Sigmoid colon (tissue), 3 donors: ENCODE data around the gene PARP4.

Experiments
- POLR2A ChIP-seq, 2 donors: fragments of 450-650 bp; IDR thresholded peaks; one replicate each; pipeline ENCODE4 v1.6.1; 2016; ENCODE audit warnings: antibody characterized with exemption in 2 of 2, mild to moderate bottlenecking in 2 of 2, moderate library complexity in 2 of 2
- TF ChIP-seq, protein P1 (sequence below), 4 experiments: fragments of 450-650 bp in 3 of 4; fragments of 200-600 bp in 1 of 4; IDR thresholded peaks; one replicate each; pipeline ENCODE4 v1.5.1; 2016 to 2019; ENCODE audit warnings: antibody characterized with exemption in 4 of 4, mild to moderate bottlenecking in 3 of 4, moderate library complexity in 2 of 4

DNA sequence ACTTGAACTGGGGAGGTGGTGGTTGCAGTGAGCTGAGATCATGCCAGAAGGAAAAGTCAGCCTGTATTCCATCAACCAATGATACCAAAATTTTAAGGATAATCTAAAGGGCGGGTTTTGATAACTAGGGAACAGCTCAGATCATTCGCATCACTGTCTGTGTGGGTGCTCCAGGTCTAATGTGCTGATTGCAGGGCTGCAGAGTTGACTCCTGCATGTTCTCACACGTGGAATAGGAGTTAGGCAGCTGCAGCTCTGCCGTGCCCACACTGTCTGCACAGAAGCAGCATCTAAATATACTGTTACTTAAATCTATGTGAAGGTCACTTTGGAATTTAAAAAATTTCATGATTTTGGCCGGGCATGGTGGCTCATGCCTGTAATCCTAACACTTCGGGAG is 4.3 kb upstream of the PARP4 start:
- TF ChIP-seq, protein P1, sequence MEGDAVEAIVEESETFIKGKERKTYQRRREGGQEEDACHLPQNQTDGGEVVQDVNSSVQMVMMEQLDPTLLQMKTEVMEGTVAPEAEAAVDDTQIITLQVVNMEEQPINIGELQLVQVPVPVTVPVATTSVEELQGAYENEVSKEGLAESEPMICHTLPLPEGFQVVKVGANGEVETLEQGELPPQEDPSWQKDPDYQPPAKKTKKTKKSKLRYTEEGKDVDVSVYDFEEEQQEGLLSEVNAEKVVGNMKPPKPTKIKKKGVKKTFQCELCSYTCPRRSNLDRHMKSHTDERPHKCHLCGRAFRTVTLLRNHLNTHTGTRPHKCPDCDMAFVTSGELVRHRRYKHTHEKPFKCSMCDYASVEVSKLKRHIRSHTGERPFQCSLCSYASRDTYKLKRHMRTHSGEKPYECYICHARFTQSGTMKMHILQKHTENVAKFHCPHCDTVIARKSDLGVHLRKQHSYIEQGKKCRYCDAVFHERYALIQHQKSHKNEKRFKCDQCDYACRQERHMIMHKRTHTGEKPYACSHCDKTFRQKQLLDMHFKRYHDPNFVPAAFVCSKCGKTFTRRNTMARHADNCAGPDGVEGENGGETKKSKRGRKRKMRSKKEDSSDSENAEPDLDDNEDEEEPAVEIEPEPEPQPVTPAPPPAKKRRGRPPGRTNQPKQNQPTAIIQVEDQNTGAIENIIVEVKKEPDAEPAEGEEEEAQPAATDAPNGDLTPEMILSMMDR (IDR thresholded peaks at IDR 0.05) = no peak
- no peak for TF ChIP-seq POLR2A (IDR thresholded peaks at IDR 0.05)
